ENCODE results near the gene SRPK2.
"Not testable (repeated sequence)": the region's sequence is repeated elsewhere in the genome, so short reads cannot be mapped to it uniquely, and the experiment has no call there.

Gene SRPK2

GRCh38 chr7:105264707-105265106 lies 124.0 kb downstream of the SRPK2 start:
- Histone ChIP-seq H2BK5ac (ENCODE audit: low read length) (no peak overlapping the region), H2BK120ac (ENCODE audit: low read depth, low read length) (no peak overlapping the region), H2BK15ac (ENCODE audit: low read length) (no peak overlapping the region), H3K23ac (ENCODE audit: low read depth, low read length, poor library complexity) (no peak overlapping the region), H3K18ac (ENCODE audit: low read length) (no peak overlapping the region), H3K36me3 (replicated peaks in 1 of 2; ENCODE audit: control insufficient read depth in 2 of 2, insufficient read depth in 2 of 2, low read length in 2 of 2) (no peaks in the 10 kb centered on the region), H3K4me2 (ENCODE audit: insufficient read depth, low read length, poor library complexity, severe bottlenecking) (no peak overlapping the region), H3K27ac (replicated peaks; ENCODE audit: low read length) (no peak overlapping the region), H3K14ac (ENCODE audit: low read length) (no peak overlapping the region), H2AFZ (ENCODE audit: low read length) (no peak overlapping the region), H3K79me1 (ENCODE audit: low read depth, low read length) (no peaks in the 10 kb centered on the region), H3K4me1 (ENCODE audit: control insufficient read depth in 2 of 2, insufficient read depth in 1 of 2, low read depth in 1 of 2, low read length in 2 of 2) (peaks cover 1 to 13% of the 10 kb centered on the region in 2 donors), H3K4ac (ENCODE audit: low read length) (no peak overlapping the region), H2BK12ac (ENCODE audit: low read length) (no peak overlapping the region), H3K27me3 (ENCODE audit: control insufficient read depth in 3 of 3, insufficient read depth in 3 of 3, low read depth in 1 of 3, low read length in 3 of 3) (no peaks in the 10 kb centered on the region), H3K9ac (ENCODE audit: low read depth, low read length, poor library complexity) (no peak overlapping the region), H2AK5ac (ENCODE audit: low read depth, low read length) (no peak overlapping the region), H4K8ac (ENCODE audit: low read depth, low read length) (no peak overlapping the region), H3K9me3 (replicated peaks in 1 of 2; ENCODE audit: control insufficient read depth in 2 of 2, insufficient read depth in 1 of 2, low read depth in 1 of 2, low read length in 2 of 2) (no peaks in the 10 kb centered on the region), H4K91ac (ENCODE audit: low read depth, low read length, poor library complexity) (no peak overlapping the region), H3K4me3 (ENCODE audit: low read length in 2 of 2) (no peak overlapping the region)
- no peak for DNase-seq (ENCODE audit: low spot score)
- WGBS, 2 donors (ENCODE audit: extremely low coverage in 2 of 2, insufficient read length in 2 of 2, insufficient replicate concordance in 1 of 2): no CpG with 5 or more reads among the region's 1 CpG

DNA sequence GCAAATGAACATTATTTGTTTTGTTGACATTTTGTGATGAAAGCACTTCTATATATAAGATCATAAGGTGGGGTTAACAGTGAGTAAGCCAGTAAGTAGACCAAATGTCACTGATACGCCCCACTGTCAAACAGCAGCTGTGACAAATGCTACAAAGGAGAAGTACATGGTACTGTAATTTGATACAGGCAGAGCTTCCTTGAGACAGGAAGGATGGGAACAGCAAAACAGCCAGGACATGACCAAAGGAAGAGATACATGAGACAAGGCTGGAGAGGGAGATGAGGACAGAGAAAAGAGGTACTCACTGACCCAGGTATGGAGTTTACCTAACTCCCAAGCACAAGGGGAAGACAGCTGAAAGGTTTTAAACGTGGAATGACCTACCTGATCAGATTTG lies 127.0 kb downstream of the SRPK2 start:
- Histone ChIP-seq H2BK120ac (ENCODE audit: low read depth, low read length) (no peak overlapping the region), H3K9ac (ENCODE audit: low read depth, low read length, poor library complexity) (no peak overlapping the region), H3K18ac (ENCODE audit: low read length) (no peak overlapping the region), H3K23ac (ENCODE audit: low read depth, low read length, poor library complexity) (no peak overlapping the region), H2AFZ (ENCODE audit: low read length) (no peak overlapping the region), H2AK5ac (ENCODE audit: low read depth, low read length) (no peak overlapping the region), H3K4me2 (ENCODE audit: insufficient read depth, low read length, poor library complexity, severe bottlenecking) (no peak overlapping the region), H3K4ac (ENCODE audit: low read length) (no peak overlapping the region), H3K4me1 (ENCODE audit: control insufficient read depth in 2 of 2, insufficient read depth in 1 of 2, low read depth in 1 of 2, low read length in 2 of 2) (peaks cover 0 to 7% of the 10 kb centered on the region in 2 donors), H2BK12ac (ENCODE audit: low read length) (no peak overlapping the region), H3K27me3 (ENCODE audit: control insufficient read depth in 3 of 3, insufficient read depth in 3 of 3, low read depth in 1 of 3, low read length in 3 of 3) (no peaks in the 10 kb centered on the region), H4K91ac (ENCODE audit: low read depth, low read length, poor library complexity) (no peak overlapping the region), H3K79me1 (ENCODE audit: low read depth, low read length) (no peaks in the 10 kb centered on the region), H3K4me3 (ENCODE audit: low read length in 2 of 2) (no peak overlapping the region), H3K36me3 (replicated peaks in 1 of 2; ENCODE audit: control insufficient read depth in 2 of 2, insufficient read depth in 2 of 2, low read length in 2 of 2) (no peaks in the 10 kb centered on the region), H3K27ac (replicated peaks; ENCODE audit: low read length) (no peak overlapping the region), H2BK15ac (ENCODE audit: low read length) (no peak overlapping the region), H3K14ac (ENCODE audit: low read length) (no peak overlapping the region), H3K9me3 (replicated peaks in 1 of 2; ENCODE audit: control insufficient read depth in 2 of 2, insufficient read depth in 1 of 2, low read depth in 1 of 2, low read length in 2 of 2) (no peaks in the 10 kb centered on the region), H2BK5ac (ENCODE audit: low read length) (no peak overlapping the region), H4K8ac (ENCODE audit: low read depth, low read length) (no peak overlapping the region)
- no CpG with 5 or more reads among the region's 2 CpGs for WGBS, 2 donors (ENCODE audit: extremely low coverage in 2 of 2, insufficient read length in 2 of 2, insufficient replicate concordance in 1 of 2)
- no peak for DNase-seq (ENCODE audit: low spot score)

DNA sequence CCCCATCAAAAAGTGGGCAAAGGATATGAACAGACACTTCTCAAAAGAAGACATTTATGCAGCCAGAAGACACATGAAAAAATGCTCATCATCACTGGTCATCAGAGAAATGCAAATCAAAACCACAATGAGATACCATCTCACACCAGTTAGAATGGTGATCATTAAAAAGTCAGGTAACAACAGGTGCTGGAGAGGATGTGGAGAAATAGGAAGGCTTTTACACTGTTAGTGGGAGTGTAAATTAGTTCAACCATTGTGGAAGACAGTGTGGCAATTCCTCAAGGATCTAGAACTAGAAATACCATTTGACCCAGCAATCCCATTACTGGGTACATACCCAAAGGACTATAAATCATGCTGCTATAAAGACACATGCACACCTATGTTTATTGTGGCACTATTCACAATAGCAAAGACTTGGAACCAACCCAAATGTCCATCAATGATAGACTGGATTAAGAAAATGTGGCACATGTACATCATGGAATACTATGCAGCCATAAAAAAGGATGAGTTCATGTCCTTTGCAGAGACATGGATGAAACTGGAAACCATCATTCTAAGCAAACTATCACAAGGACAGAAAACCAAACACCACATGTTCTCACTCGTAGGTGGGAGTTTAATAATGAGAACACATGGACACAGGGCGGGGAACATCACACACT lies 128.4 kb downstream of the SRPK2 start:
- not testable (repeated sequence) for H3K23ac ChIP-seq (ENCODE audit: low read depth, low read length, poor library complexity); H2BK120ac ChIP-seq (ENCODE audit: low read depth, low read length); H3K27me3 ChIP-seq (ENCODE audit: control insufficient read depth in 3 of 3, insufficient read depth in 3 of 3, low read depth in 1 of 3, low read length in 3 of 3); H4K91ac ChIP-seq (ENCODE audit: low read depth, low read length, poor library complexity); H3K79me1 ChIP-seq (ENCODE audit: low read depth, low read length); H3K14ac ChIP-seq (ENCODE audit: low read length); H3K27ac ChIP-seq (replicated peaks; ENCODE audit: low read length); H3K4me1 ChIP-seq (ENCODE audit: control insufficient read depth in 2 of 2, insufficient read depth in 1 of 2, low read depth in 1 of 2, low read length in 2 of 2); H2BK5ac ChIP-seq (ENCODE audit: low read length); H3K4me2 ChIP-seq (ENCODE audit: insufficient read depth, low read length, poor library complexity, severe bottlenecking); H2BK15ac ChIP-seq (ENCODE audit: low read length); H3K36me3 ChIP-seq (replicated peaks in 1 of 2; ENCODE audit: control insufficient read depth in 2 of 2, insufficient read depth in 2 of 2, low read length in 2 of 2); H3K18ac ChIP-seq (ENCODE audit: low read length); DNase-seq (ENCODE audit: low spot score); H2AFZ ChIP-seq (ENCODE audit: low read length); H3K9me3 ChIP-seq (replicated peaks in 1 of 2; ENCODE audit: control insufficient read depth in 2 of 2, insufficient read depth in 1 of 2, low read depth in 1 of 2, low read length in 2 of 2); H2AK5ac ChIP-seq (ENCODE audit: low read depth, low read length); H3K9ac ChIP-seq (ENCODE audit: low read depth, low read length, poor library complexity); H3K4ac ChIP-seq (ENCODE audit: low read length); H3K4me3 ChIP-seq (ENCODE audit: low read length in 2 of 2); H4K8ac ChIP-seq (ENCODE audit: low read depth, low read length); H2BK12ac ChIP-seq (ENCODE audit: low read length)
- WGBS, 2 donors (ENCODE audit: extremely low coverage in 2 of 2, insufficient read length in 2 of 2, insufficient replicate concordance in 1 of 2): no CpG with 5 or more reads among the region's 2 CpGs

DNA sequence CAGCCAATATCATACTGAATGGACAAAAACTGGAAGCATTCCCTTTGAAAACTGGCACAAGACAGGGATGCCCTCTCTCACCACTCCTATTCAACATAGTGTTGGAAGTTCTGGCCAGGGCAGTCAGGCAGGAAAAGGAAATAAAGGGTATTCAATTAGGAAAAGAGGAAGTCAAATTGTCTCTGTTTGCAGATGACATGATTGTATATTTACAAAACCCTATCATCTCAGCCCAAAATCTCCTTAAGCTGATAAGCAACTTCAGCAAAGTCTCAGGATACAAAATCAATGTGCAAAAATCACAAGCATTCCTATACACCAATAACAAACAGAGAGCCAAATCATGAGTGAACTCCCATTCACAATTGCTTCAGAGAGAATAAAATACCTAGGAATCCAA lies 129.8 kb downstream of the SRPK2 start:
- not testable (repeated sequence) for H3K27me3 ChIP-seq (ENCODE audit: control insufficient read depth in 3 of 3, insufficient read depth in 3 of 3, low read depth in 1 of 3, low read length in 3 of 3); H2AFZ ChIP-seq (ENCODE audit: low read length); H2AK5ac ChIP-seq (ENCODE audit: low read depth, low read length); H3K9me3 ChIP-seq (replicated peaks in 1 of 2; ENCODE audit: control insufficient read depth in 2 of 2, insufficient read depth in 1 of 2, low read depth in 1 of 2, low read length in 2 of 2); H3K23ac ChIP-seq (ENCODE audit: low read depth, low read length, poor library complexity); H3K9ac ChIP-seq (ENCODE audit: low read depth, low read length, poor library complexity); H3K4ac ChIP-seq (ENCODE audit: low read length); H3K27ac ChIP-seq (replicated peaks; ENCODE audit: low read length); H3K14ac ChIP-seq (ENCODE audit: low read length); H2BK120ac ChIP-seq (ENCODE audit: low read depth, low read length); H4K8ac ChIP-seq (ENCODE audit: low read depth, low read length); H3K4me3 ChIP-seq (ENCODE audit: low read length in 2 of 2); H3K4me2 ChIP-seq (ENCODE audit: insufficient read depth, low read length, poor library complexity, severe bottlenecking); H3K79me1 ChIP-seq (ENCODE audit: low read depth, low read length); DNase-seq (ENCODE audit: low spot score); H2BK15ac ChIP-seq (ENCODE audit: low read length); H4K91ac ChIP-seq (ENCODE audit: low read depth, low read length, poor library complexity); H3K18ac ChIP-seq (ENCODE audit: low read length); H2BK12ac ChIP-seq (ENCODE audit: low read length); H2BK5ac ChIP-seq (ENCODE audit: low read length); H3K4me1 ChIP-seq (ENCODE audit: control insufficient read depth in 2 of 2, insufficient read depth in 1 of 2, low read depth in 1 of 2, low read length in 2 of 2); H3K36me3 ChIP-seq (replicated peaks in 1 of 2; ENCODE audit: control insufficient read depth in 2 of 2, insufficient read depth in 2 of 2, low read length in 2 of 2)

Data from neuronal stem cell (in vitro differentiated cells).